GM12892 (cell line): Measurements from ENCODE around the gene EPHA10. TPM values are rescaled to one million over a fixed set of nuclear protein-coding genes. Genes with fewer than 3 reads are reported as not detected.

Experiments used
- DNase-seq: peaks from one replicate; pipeline ENCODE4 v3.0.0; 2011; ENCODE audit not compliant: insufficient read length
- FAIRE-seq: peaks from 2 replicates; lab custom pipeline; 2011; peaks lifted over from hg19 to GRCh38; lab: Jason Lieb, UNC
- POLR2A ChIP-seq: IDR thresholded peaks from 2 replicates; pipeline ENCODE4 v1.6.1; 2011; ENCODE audit warnings: low read depth, low read length, control low read depth
- POLR2AphosphoS5 ChIP-seq: IDR thresholded peaks from 2 replicates; pipeline ENCODE4 v1.6.1; 2011; ENCODE audit warnings: low read depth, low read length, control low read depth
- TAF1 ChIP-seq: IDR thresholded peaks from 2 replicates; pipeline ENCODE4 v1.6.1; 2011; ENCODE audit warnings: low read depth, mild to moderate bottlenecking, control low read depth, low read length, borderline replicate concordance
- polyA plus RNA-seq: library from polyadenylated mRNA; unstranded; fragments of >200 nt; gene quantifications from one replicate; pipeline ENCODE4 v1.2.1, GENCODE V29; 2012; ENCODE audit warnings: missing spikeins, inconsistent platforms; ENCODE audit not compliant: missing spikeins

The EPHA10 gene
- 0.17 TPM for polyA plus RNA-seq

GRCh38 chr1:37764888-37765441, at the start of gene EPHA10:
Gene EPHA10 (minus strand): TSS chr1:37765120. CDS start chr1:37765066, 54 bp downstream.
- no peak for TF ChIP-seq POLR2A
- no peak for TF ChIP-seq POLR2AphosphoS5
- TF ChIP-seq TAF1: no peak
- DNase-seq (no peak), FAIRE-seq (no peak)

GRCh38 chr1:37814252-37814651, 49.3 kb upstream of the EPHA10 start:
- no peak for TF ChIP-seq POLR2A
- TF ChIP-seq TAF1: no peak
- TF ChIP-seq POLR2AphosphoS5: no peak
- DNase-seq (no peak), FAIRE-seq (no peak)

- DNase-seq (no peak), FAIRE-seq (no peak)
- TF ChIP-seq POLR2AphosphoS5: no peak
- no peak for TF ChIP-seq TAF1
- no peak for TF ChIP-seq POLR2A
Measured at GRCh38 chr1:37813529-37814145, 48.7 kb upstream of the EPHA10 start.

GRCh38 chr1:37811027-37811655, 46.2 kb upstream of the EPHA10 start:
- no peak for DNase-seq
- FAIRE-seq: peak; percentile 81
- TF ChIP-seq TAF1 (no peak), POLR2AphosphoS5 (no peak), POLR2A (no peak)

- TF ChIP-seq TAF1 (no peak), POLR2A (no peak), POLR2AphosphoS5 (no peak)
- no peak for DNase-seq
- FAIRE-seq: no peak
Measured at GRCh38 chr1:37809942-37810341, 45.0 kb upstream of the EPHA10 start.

GRCh38 chr1:37808369-37809319, 43.7 kb upstream of the EPHA10 start:
- peak; percentile 74 for FAIRE-seq

GRCh38 chr1:37807555-37808368, 42.8 kb upstream of the EPHA10 start, which contains the start of the genes C1orf122 and YRDC:
Gene C1orf122 (plus strand): TSS chr1:37807790. CDS start chr1:37808405, 615 bp downstream.
Gene YRDC (minus strand): TSS chr1:37808208. CDS start chr1:37808180, 28 bp downstream.
- peak; percentile 99 for DNase-seq
- TF ChIP-seq POLR2A: peak; percentile 88; the same call in 1 of the 2 replicates
- TF ChIP-seq POLR2AphosphoS5: peak; percentile 81
- peak; percentile 69 for TF ChIP-seq TAF1
- FAIRE-seq: peak; percentile 91

More at GRCh38 chr1:37808369-37809319, 43.7 kb upstream of the EPHA10 start:
- DNase-seq: peak; percentile 69
- TF ChIP-seq POLR2AphosphoS5 (no peak), POLR2A (no peak), TAF1 (no peak)

GRCh38 chr1:37807220-37807554, 42.3 kb upstream of the EPHA10 start:
- no peak for DNase-seq
- TF ChIP-seq POLR2A (no peak), POLR2AphosphoS5 (0 out of 2 replicates have a peak, but pooled peaks have one; percentile 28)
- FAIRE-seq: no peak

GRCh38 chr1:37802439-37802838, 37.5 kb upstream of the EPHA10 start:
- TF ChIP-seq TAF1 (no peak), POLR2AphosphoS5 (peak; percentile 18; the same call in 1 of the 2 replicates)
- FAIRE-seq: no peak
- no peak for DNase-seq

GRCh38 chr1:37797750-37798345, 32.9 kb upstream of the EPHA10 start:
- no peak for TF ChIP-seq TAF1
- FAIRE-seq: no peak

More at GRCh38 chr1:37797750-37798345, 32.9 kb upstream of the EPHA10 start:
- DNase-seq: no peak
